Globus pallidus (tissue), 1 donor: ENCODE measurements around the gene APBA1.

Source experiments
- DNase-seq: peaks from one replicate; pipeline ENCODE4 v3.0.0-alpha.2; 2015; ENCODE audit warnings: low spot score

Gene APBA1

DNA sequence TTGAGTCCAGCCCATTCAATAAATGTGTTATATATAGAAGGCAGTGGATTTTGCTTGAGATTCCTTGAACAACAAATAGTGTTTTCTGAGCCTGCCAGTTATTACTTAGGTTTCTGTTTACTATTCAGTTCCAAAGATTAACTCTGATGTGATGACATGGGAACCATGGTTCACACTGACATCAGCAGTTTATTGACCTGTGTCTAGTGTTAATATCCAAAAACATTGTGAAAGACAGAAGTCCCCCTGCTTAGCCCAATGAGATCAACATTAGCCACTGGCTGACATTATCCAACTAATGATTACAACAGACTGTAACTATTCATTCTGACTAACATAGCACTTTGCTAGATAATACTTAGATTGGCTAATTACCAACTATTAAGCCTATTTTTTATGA lies 14.9 kb downstream of the APBA1 start:
- no peak for DNase-seq

GRCh38 chr9:69655065-69655464 lies 17.1 kb downstream of the APBA1 start:
- no peak for DNase-seq

- DNase-seq = no peak
Observed at GRCh38 chr9:69653261-69653660, 18.9 kb downstream of the APBA1 start.

- no peak for DNase-seq
Observed at GRCh38 chr9:69649566-69650250, 22.5 kb downstream of the APBA1 start.

- DNase-seq = no peak
Observed at GRCh38 chr9:69647804-69648203, 24.4 kb downstream of the APBA1 start.

DNA sequence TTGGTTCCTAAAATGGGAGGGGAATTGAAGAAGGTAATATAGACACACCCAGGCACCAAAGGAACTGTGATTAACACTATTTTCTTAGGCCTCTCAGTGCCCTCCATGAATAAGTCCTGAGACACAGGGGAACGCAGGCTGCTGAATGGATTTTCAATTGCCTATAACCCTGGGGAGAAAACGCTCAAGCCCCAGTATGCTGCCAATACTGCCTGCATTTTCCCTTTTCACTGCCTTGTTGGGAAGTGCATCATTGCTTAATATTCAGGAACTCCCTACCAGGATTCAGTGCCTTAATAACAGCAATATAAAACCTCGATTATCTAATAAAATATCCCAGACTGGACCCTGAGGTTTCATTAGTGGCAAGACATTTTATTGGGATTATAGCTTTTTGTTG lies 25.4 kb downstream of the APBA1 start:
- DNase-seq = no peak

DNA sequence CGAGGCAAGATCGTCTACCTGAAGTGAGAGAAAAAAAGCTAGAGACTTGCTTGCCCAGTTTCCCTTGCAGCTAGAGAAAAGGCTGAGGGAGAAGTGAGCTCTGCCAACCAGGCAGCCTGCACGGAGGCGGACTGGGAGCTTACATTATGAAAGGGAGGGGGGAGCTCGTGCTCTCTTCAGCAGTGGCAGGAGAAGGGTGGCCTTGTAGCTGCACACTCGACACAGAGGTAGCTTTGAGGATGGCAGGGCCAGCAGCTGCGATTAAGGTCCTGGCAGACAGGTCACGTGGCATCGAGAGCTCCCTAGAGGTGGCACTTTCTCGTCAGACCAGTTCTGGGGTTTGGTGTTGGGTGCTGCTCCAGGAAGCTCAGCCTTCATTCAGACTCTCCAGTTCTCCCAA lies 26.7 kb downstream of the APBA1 start:
- DNase-seq = peak; percentile 36

DNA sequence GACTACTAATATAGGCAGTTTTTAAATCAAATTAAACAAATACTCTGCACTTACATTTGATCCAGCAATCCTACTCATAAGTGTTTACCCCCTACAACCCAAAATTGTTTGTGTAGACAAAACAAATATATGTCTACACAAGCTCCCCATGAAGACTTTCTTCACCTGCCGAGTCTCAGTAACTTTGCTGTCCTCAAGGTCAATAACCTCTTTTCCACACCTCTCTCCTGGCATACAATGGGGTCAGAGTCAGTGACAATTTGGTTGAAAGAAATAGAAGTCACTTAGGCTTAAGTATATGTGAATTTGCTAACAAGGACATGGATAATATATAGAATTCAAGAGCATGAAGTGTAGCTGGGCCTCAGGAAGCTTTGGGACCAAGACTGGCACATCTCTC lies 29.1 kb downstream of the APBA1 start:
- no peak for DNase-seq

DNA sequence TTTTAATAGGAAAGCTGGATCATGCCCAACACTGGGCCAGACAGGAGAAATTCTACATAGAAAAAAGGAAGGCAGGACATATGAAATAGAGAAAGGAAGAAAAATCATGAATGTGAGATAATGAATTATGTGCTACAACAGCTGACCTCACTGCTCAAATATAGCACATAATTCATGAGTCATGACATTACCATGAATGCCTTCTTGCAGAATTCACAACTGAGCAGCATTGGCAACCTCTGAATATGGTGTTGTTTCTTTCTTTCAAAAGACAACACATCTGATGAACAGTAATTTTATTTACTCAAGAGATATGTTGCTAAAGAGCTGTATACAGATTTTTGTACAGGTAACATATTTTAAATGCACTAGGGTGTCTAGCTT lies 34.4 kb downstream of the APBA1 start:
- peak; percentile 15 for DNase-seq

GRCh38 chr9:69637193-69637816 lies 34.9 kb downstream of the APBA1 start:
- no peak for DNase-seq

DNA sequence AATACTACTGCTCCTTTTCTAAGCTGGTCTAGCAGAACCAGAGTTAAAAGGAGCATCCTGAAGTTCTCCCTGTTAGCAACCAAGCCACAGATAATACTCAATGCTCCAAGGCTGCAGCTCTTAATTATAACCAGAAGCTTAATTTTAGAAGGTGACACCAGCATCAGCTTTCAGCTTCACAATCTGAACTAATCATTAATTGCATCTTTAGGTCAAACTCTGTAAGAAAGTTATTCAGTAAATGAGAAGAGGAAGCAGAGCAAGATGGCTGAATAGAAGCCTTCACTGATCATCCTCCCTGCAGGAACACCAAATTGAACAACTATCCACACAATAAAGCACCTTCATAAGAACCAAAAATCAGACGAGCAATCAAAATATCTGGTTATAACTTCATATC lies 38.5 kb downstream of the APBA1 start:
- no peak for DNase-seq

DNA sequence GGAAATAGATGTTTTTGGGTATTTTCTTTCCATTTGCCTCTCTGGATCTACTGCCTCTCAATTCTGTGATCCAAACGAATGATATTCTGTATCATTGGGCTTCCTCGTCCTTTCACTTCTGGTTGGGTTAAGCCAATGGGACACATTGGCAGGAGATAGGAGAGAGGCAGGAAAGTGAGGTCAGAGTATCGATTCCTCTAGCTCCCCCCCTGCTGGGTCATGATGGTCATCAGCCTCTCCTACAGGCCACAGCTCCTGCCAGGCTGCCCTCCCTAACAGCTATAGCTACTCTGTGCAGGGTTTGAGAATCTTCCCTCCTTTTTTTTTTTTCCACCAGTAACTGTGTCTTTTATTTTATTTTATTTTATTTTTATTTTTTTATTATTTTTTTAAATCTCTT lies 39.4 kb downstream of the APBA1 start:
- no peak for DNase-seq

DNA sequence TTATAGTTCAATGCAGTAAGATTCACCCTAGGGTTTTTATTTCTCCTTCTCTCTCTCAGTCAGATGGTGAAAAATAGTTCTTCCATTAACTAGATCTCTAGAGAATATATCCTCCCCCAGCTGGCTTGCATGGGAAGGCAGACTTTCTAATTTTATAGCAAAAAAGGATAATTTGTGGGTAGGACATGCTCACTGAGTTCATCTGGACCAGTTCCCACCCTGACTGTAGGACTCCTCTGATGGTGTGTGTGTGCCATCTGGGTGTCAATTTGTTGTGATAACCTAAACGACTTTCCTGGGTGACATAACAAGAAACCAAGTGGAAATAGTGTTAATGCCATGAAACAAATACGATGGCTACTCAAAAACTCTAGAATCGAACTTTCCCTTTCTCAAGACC lies 44.9 kb downstream of the APBA1 start:
- no peak for DNase-seq

GRCh38 chr9:69623276-69623675 lies 48.9 kb downstream of the APBA1 start:
- DNase-seq = no peak

DNA sequence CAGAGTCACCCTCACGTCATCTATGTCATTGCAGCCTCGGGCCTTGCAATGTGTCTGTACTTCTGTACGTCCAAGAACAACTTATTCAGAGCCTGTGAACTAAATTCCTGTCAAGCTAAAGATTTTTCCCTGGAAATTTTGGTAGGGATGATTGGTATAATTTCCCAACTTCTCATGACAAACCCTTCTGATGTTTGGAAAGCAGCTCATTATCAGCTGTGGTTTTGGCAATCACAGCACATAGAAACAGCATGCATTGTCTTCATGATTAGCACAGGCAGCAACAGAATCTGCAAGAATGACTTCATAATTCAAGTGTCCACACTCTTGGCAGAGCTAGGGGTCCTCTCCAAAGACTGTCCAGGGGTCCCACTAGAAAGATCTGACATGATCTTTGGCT lies 49.5 kb downstream of the APBA1 start:
- peak; percentile 11 for DNase-seq

DNA sequence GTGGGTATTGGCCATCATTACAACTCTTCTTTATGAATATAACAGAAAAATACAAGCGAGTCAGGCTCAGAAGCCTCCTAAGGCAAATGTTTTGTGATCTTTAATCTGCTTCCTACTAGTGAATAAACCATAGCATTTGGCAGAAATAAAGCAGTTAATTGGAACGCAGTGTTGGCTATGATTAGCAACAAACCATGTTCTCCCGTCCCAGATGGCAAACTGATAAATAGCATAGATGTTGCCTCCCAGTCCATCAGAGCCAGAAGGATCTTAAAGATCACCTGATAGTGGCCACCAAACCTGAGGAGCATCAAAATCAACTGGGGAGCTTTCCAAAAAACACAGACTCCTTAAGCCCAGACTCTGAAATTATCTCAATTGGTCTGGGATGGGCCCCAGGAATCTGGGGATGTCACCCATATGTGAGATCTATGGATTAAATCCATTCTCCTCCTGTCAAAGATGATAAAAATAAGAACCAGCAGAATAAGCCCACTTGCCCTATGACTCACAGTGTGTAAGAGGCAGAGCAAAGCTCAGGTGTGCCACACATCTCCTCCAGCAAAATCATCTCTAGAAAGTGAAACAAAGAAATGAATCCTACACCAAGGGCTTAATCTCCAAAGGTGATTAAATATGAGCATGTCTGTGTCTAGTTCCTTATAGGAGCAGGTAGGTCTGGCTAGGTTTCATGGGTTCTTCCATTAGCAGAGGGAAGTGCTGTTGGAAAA lies 50.3 kb downstream of the APBA1 start:
- DNase-seq = no peak

DNA sequence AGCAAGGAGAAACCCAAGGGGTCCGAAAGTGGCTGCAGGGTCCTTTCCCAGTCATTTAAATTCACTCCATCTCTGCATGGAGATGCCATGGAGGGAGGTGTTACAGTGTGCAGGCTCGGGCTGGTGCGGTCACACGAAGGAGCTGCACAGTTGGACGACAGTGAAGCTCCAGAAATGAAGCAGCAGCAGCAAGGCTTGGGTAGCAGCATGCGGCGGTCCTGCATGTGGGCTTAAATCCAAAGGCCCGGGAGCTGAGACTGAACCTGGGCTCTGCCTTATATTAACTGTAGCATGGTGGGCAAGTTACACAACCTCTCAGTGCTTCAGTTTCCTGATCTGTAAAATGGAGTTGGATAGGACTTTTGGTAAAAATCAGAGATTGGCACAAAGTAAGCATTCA lies 51.4 kb downstream of the APBA1 start:
- DNase-seq = no peak

- no peak for DNase-seq
Observed at GRCh38 chr9:69619233-69619632, 52.9 kb downstream of the APBA1 start.

DNA sequence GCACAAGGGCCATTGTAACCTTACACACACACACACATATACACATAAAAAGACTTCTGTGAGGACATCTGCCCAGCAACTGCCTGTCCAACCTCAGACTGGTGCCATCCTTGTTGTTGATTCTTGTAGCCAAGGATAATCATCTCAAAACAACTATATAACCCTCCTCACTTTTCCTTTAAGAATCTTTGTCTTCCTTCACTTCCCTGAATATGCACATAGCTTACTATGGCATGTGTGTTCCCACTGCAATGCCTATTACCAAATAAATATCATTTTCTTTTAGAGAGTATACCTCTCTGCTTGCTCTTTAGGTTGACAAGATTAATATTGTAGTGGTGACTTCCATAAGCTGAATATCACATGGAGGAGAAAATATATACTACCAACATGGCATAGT lies 55.2 kb downstream of the APBA1 start:
- no peak for DNase-seq

DNA sequence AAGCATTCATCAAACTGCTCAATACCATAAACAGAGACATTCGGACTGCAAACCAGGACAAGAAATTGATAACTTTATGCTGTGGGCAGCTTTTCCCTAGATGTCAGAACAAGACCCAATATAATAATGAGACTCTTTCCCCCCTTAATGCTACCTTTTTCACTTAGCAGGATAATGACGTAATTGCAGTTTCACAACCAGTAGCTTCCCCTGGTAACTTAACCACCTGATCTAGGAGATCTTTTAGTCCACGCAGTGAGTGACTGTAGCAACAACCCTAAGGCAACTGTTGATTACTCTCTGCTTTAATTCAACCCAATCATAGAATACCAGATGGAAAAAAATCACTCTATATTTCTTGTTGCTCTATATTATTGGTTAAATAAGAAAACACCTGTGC lies 56.3 kb downstream of the APBA1 start:
- no peak for DNase-seq

DNA sequence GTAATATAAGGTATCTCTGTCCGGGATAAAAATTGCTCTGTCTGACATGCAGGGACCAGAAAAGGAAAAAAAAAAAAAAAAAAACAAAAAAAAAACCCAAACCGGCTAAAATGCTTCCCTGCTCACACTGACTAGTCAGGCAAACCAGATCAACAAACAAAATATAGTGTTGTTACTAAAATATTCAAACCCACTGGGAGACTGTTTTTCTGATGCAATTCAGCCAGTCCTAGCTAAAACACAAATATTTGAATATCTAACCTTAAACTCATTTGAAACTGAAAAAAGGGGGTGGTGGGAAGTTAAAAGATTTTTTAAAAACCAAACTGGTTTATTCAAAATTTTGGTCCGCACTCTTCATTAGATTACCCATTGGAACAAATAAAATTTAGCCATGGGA lies 61.0 kb downstream of the APBA1 start:
- DNase-seq = no peak

DNA sequence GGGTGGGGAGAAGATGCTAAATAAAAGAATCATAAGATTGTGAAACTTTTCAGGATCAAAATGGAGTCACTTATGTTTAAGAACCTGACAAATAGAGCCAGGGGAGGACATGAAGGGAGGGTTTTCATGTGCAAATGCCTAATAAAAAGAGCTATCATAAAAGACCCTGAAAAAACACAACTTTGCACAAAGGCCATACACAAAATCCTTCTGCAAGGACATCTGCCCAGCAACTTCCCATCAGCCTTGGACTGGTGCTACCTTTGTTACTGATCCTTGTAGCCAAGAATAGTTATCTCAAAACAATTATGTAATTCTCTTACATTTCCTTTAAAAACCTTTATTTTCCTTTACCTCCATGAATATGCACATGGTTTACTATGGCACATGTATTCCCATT lies 63.0 kb downstream of the APBA1 start:
- DNase-seq = no peak

DNA sequence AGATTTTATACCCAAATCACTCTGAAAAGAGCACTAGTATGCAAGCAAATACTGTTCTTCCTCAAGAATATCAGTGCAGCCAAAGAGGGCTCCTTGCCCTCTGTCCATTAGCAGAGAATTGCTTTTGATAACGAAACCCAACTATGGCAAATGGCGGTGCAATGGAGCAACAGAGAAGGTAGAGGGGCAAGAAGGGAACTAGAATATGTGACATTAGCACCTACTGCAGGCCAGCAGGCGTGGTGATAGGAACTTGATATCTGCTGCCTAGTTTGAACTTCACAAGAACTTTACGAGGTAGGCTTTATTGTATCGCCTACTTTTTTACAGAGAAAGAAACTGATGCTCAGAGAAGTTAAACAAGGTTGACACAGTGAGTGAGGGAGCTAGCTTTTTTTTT lies 66.1 kb downstream of the APBA1 start:
- no peak for DNase-seq

GRCh38 chr9:69605406-69605805 lies 66.8 kb downstream of the APBA1 start:
- DNase-seq = no peak
